Endodermal cell (in vitro differentiated cells): Measurements from ENCODE around the gene TARS2. TPM values are rescaled to one million over a fixed set of nuclear protein-coding genes. Genes with fewer than 3 reads are reported as not detected.

Experiments used
- DNase-seq: peaks from one replicate; pipeline ENCODE4 v3.0.0-alpha.2; 2017
- H3K27ac ChIP-seq: 2 replicates; pipeline ENCODE4 v1.5.1; 2013; ENCODE audit warnings: mild to moderate bottlenecking, low read depth, low read length, moderate library complexity
- H3K27me3 ChIP-seq: 2 replicates; pipeline ENCODE4 v1.6.1; 2013; ENCODE audit warnings: mild to moderate bottlenecking, low read length, moderate library complexity; ENCODE audit not compliant: insufficient read depth, control insufficient read depth, poor library complexity, severe bottlenecking
- H3K36me3 ChIP-seq: 2 replicates; pipeline ENCODE4 v1.7.0; 2013; ENCODE audit warnings: mild to moderate bottlenecking, low read length, moderate library complexity; ENCODE audit not compliant: control insufficient read depth, insufficient read depth
- H3K4me1 ChIP-seq: one replicate; pipeline ENCODE4 v1.7.0; 2013; ENCODE audit warnings: low read length; ENCODE audit not compliant: control insufficient read depth, insufficient read depth
- H3K4me3 ChIP-seq: 2 replicates; pipeline ENCODE4 v1.5.1; 2013; ENCODE audit warnings: mild to moderate bottlenecking, low read length, moderate library complexity
- H3K9ac ChIP-seq: 2 replicates; pipeline ENCODE4 v1.6.1; 2013; ENCODE audit warnings: mild to moderate bottlenecking, low read length, moderate library complexity; ENCODE audit not compliant: poor library complexity, severe bottlenecking; ENCODE audit errors: extremely low read depth
- H3K9me3 ChIP-seq: 2 replicates; pipeline ENCODE4 v1.6.1; 2013; ENCODE audit warnings: mild to moderate bottlenecking, low read length, moderate library complexity; ENCODE audit not compliant: control insufficient read depth
- H3K27ac Mint-ChIP-seq: 2 replicates; pipeline ENCODE4 v1.8.0; 2020; ENCODE audit warnings: mixed read lengths
- H3K27me3 Mint-ChIP-seq: 2 replicates; pipeline ENCODE4 v1.8.0; 2021; ENCODE audit warnings: mild to moderate bottlenecking, mixed read lengths; ENCODE audit not compliant: insufficient read depth
- H3K36me3 Mint-ChIP-seq: 2 replicates; pipeline ENCODE4 v1.8.0; 2020; ENCODE audit warnings: low read depth, mixed read lengths
- H3K4me1 Mint-ChIP-seq: 2 replicates; pipeline ENCODE4 v1.8.0; 2020; ENCODE audit warnings: mixed read lengths
- H3K4me3 Mint-ChIP-seq: 2 replicates; pipeline ENCODE4 v1.8.0; 2020; ENCODE audit warnings: mild to moderate bottlenecking, moderate library complexity, mixed read lengths
- H3K9me3 Mint-ChIP-seq: 2 replicates; pipeline ENCODE4 v1.8.0; 2020; ENCODE audit warnings: mild to moderate bottlenecking, mixed read lengths
- WGBS, 2 experiments: methylation state at CpG; one replicate each; pipeline versions ENCODE4 v1.1.5 to v1.1.7; 2013; ENCODE audit warnings: missing lambda C conversion rate in 2 of 2, mixed read lengths in 1 of 2; ENCODE audit not compliant: insufficient coverage in 1 of 2, insufficient read length in 1 of 2; 5-methylcytosine and 5-hydroxymethylcytosine counted together
- microRNA-seq: library from miRNA; unstranded; fragments of <30 nt; microRNA quantifications from one replicate; pipeline ENCODE4 v1.2.0, GENCODE V29; 2020; ENCODE audit warnings: borderline microRNAs expressed
- total RNA-seq, 2 donors: library from RNA; stranded (reverse); fragmentation: NEBNext Ultra II Directional in 1 of 2; extraction: Animal tissue kit (Norgen Biotek cat#: 25700) in 1 of 2; gene quantifications; 2 replicates in 1 of 2; 3 replicates in 1 of 2; pipeline ENCODE4 v1.2.1, GENCODE V29; 2021
- TF ChIP-seq, protein P1 (sequence below): fragments of 200-600 bp; sonication (generic); conservative IDR thresholded peaks from 2 replicates; pipeline ENCODE4 v1.5.0; 2021; ENCODE audit warnings: antibody characterized with exemption, mild to moderate bottlenecking

TARS2 gene
- total RNA-seq, 2 donors from 2014 or later: 32.9 to 39.4 TPM

DNA sequence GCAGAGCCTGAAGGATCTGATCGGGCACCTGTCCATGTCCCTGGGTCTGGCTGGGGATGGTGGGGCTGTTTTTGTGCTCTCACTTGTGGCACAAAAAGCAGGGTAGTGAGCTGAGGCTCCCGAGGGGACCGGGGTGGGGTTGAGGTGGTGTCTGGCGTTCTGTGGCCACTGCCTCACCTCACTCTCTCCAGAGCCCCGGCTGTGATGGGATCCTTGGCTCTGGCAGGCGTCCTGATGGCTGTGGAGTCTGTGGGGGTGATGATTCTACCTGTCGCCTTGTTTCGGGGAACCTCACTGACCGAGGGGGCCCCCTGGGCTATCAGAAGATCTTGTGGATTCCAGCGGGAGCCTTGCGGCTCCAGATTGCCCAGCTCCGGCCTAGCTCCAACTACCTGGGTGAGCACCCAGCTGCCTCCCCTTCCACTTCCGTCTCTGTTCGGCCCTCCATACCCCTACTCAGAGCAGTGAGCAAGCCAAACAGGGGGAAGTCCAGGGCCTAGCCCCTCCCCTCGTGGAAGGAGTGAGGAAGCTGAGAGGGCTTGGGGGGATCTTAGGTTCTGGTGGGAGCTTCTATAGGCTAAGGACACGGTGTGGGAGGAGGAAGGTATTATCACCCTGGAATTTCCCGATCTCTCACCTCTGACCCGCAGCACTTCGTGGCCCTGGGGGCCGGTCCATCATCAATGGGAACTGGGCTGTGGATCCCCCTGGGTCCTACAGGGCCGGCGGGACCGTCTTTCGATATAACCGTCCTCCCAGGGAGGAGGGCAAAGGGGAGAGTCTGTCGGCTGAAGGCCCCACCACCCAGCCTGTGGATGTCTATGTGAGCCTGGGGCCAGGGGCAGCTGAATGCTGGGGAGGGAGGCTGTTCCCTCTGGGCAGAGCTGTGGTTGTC is 69.0 kb downstream of the TARS2 start:
- Histone ChIP-seq H3K9ac (no peak overlapping the region), H3K4me1 (no peaks in the 10 kb centered on the region), H3K9me3 (no peaks in the 10 kb centered on the region), H3K27me3 (no peaks in the 10 kb centered on the region), H3K4me3 (no peak overlapping the region), H3K36me3 (peaks cover 7% of the 10 kb centered on the region), H3K27ac (no peak overlapping the region)
- TF ChIP-seq, protein P1, sequence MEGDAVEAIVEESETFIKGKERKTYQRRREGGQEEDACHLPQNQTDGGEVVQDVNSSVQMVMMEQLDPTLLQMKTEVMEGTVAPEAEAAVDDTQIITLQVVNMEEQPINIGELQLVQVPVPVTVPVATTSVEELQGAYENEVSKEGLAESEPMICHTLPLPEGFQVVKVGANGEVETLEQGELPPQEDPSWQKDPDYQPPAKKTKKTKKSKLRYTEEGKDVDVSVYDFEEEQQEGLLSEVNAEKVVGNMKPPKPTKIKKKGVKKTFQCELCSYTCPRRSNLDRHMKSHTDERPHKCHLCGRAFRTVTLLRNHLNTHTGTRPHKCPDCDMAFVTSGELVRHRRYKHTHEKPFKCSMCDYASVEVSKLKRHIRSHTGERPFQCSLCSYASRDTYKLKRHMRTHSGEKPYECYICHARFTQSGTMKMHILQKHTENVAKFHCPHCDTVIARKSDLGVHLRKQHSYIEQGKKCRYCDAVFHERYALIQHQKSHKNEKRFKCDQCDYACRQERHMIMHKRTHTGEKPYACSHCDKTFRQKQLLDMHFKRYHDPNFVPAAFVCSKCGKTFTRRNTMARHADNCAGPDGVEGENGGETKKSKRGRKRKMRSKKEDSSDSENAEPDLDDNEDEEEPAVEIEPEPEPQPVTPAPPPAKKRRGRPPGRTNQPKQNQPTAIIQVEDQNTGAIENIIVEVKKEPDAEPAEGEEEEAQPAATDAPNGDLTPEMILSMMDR: no peak
- H3K27me3 Mint-ChIP-seq: peaks cover 2% of the 10 kb centered on the region
- H3K4me3 Mint-ChIP-seq: no peak overlapping the region
- 82 to 87% methylated on average over 7 to 26 of the region's 26 CpGs for WGBS, 2 experiments
- H3K36me3 Mint-ChIP-seq: peaks cover 2% of the 10 kb centered on the region
- H3K27ac Mint-ChIP-seq: peak overlapping the region; percentile 64
- peaks cover 16% of the 10 kb centered on the region for H3K4me1 Mint-ChIP-seq
- H3K9me3 Mint-ChIP-seq: no peaks in the 10 kb centered on the region
- peak; percentile 63 for DNase-seq

DNA sequence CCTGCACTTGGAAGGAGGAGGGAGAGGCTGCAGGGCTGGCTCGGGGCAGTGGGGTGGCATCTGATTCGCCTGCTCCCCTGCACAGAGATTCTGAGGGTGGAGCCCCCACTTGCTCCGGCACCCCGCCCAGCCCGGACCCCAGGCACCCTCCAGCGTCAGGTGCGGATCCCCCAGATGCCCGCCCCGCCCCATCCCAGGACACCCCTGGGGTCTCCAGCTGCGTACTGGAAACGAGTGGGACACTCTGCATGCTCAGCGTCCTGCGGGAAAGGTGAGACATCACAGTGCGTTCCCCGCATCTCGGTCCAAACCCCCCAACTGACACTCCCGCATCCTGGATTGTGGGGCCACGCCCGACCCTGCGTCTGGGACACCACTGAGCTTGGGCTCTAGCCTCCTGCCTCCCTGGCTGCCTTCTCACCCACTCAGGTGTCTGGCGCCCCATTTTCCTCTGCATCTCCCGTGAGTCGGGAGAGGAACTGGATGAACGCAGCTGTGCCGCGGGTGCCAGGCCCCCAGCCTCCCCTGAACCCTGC is 69.9 kb downstream of the TARS2 start:
- H3K27me3 ChIP-seq: no peaks in the 10 kb centered on the region
- no peaks in the 10 kb centered on the region for H3K4me1 ChIP-seq
- no peaks in the 10 kb centered on the region for H3K27me3 Mint-ChIP-seq
- H3K9me3 Mint-ChIP-seq: no peaks in the 10 kb centered on the region
- TF ChIP-seq, protein P1: no peak
- H3K4me3 ChIP-seq: no peak overlapping the region
- H3K4me3 Mint-ChIP-seq: no peak overlapping the region
- H3K36me3 ChIP-seq: peaks cover 7% of the 10 kb centered on the region
- H3K9me3 ChIP-seq: no peaks in the 10 kb centered on the region
- no peak overlapping the region for H3K27ac ChIP-seq
- no peak overlapping the region for H3K9ac ChIP-seq
- no peak overlapping the region for H3K27ac Mint-ChIP-seq
- WGBS, 2 experiments: 92 to 98% methylated on average over 14 to 26 of the region's 26 CpGs
- DNase-seq: peak; percentile 51
- peaks cover 2% of the 10 kb centered on the region for H3K36me3 Mint-ChIP-seq
- H3K4me1 Mint-ChIP-seq: peaks cover 19% of the 10 kb centered on the region

Small RNA genes within 50 kb of the gene (microRNA-seq; reads per million reads assigned to microRNA genes)
- gene MIR4257 (not detected), gene MIR6878 (not detected)

Other genes with a start within 250 kb of the TARS2 start
- 10 to 100 TPM; 53.3 to 54.0 TPM for gene CA14, start 229.6 kb upstream of the TARS2 start, total RNA-seq
- gene APH1A, start 218.4 kb upstream of the TARS2 start, total RNA-seq: 100 to 1,000 TPM; 126 to 131 TPM
- gene C1orf54, start 214.6 kb upstream of the TARS2 start, total RNA-seq: 10 to 100 TPM; 12.4 to 20.5 TPM
- gene CIART, start 204.9 kb upstream of the TARS2 start, total RNA-seq: 1 to 10 TPM; 3.3 to 6.8 TPM
- 10 to 100 TPM; 89.9 to 95.3 TPM for gene MRPS21, start 193.6 kb upstream of the TARS2 start, total RNA-seq
- 10 to 100 TPM; 70.7 to 75.6 TPM for gene PRPF3, start 165.9 kb upstream of the TARS2 start, total RNA-seq
- 10 to 100 TPM; 33.1 to 35.9 TPM for gene RPRD2, start 123.3 kb upstream of the TARS2 start, total RNA-seq
- 1 to 10 TPM; 4.8 to 5.6 TPM for gene ECM1, start 20.7 kb downstream of the TARS2 start, total RNA-seq
- gene FALEC, start 28.3 kb downstream of the TARS2 start, total RNA-seq: 1 to 10 TPM in 1 of 2 donors, under 1 TPM in 1; 0.70 to 1.6 TPM
- gene ADAMTSL4, start 62.0 kb downstream of the TARS2 start, total RNA-seq: 1 to 10 TPM; 3.7 to 3.9 TPM
- 100 to 1,000 TPM; 133 to 173 TPM for gene MCL1, start 92.2 kb downstream of the TARS2 start, total RNA-seq
- 100 to 1,000 TPM; 266 to 364 TPM for gene ENSA, start 142.2 kb downstream of the TARS2 start, total RNA-seq
- gene GOLPH3L, start 209.7 kb downstream of the TARS2 start, total RNA-seq: 10 to 100 TPM; 45.1 to 45.2 TPM
- gene HORMAD1, start 233.5 kb downstream of the TARS2 start, total RNA-seq: not detected